SH-SY5Y (cell line): ENCODE results near the gene TIMM8B.

Experiments
- GATA2 ChIP-seq: IDR thresholded peaks from 2 replicates; pipeline ENCODE4 v1.6.1; 2011; ENCODE audit warnings: mild to moderate bottlenecking, low read depth, low read length
- GATA3 ChIP-seq: IDR thresholded peaks from 2 replicates; pipeline ENCODE4 v1.6.1; 2011; ENCODE audit warnings: low read depth, mild to moderate bottlenecking, low read length, moderate library complexity

GRCh38 chr11:112106070-112106469 is 19.5 kb upstream of the TIMM8B start:
- TF ChIP-seq GATA3 = no peak
- TF ChIP-seq GATA2 = no peak
